DMS 273 treated with DMSO at 0.1 percent for 48 hours (cell line): ENCODE measurements around the gene GOLGA3.
"Not testable (repeated sequence)": the region's sequence is repeated elsewhere in the genome, so short reads cannot be mapped to it uniquely, and the experiment has no call there.

Experiments used
- DNase-seq: peaks from one replicate; lab custom pipeline; 2025; lab: John Stamatoyannopoulos, UW

The GOLGA3 gene

GRCh38 chr12:132812631-132813305 is 15.9 kb downstream of the GOLGA3 start:
- DNase-seq, result no peak

GRCh38 chr12:132809391-132809790 is 19.3 kb downstream of the GOLGA3 start:
- DNase-seq, result not testable (repeated sequence)

GRCh38 chr12:132807295-132808092 is 21.2 kb downstream of the GOLGA3 start:
- DNase-seq, result no peak

- DNase-seq, result no peak
Observed at GRCh38 chr12:132806857-132807256, 21.8 kb downstream of the GOLGA3 start.

- no peak for DNase-seq
Observed at GRCh38 chr12:132804426-132804861, 24.2 kb downstream of the GOLGA3 start.

GRCh38 chr12:132803888-132804287 is 24.8 kb downstream of the GOLGA3 start:
- DNase-seq, result no peak

GRCh38 chr12:132803125-132803524 is 25.5 kb downstream of the GOLGA3 start:
- no peak for DNase-seq

GRCh38 chr12:132801741-132802140 is 26.9 kb downstream of the GOLGA3 start:
- no peak for DNase-seq

GRCh38 chr12:132798836-132799235 is 29.8 kb downstream of the GOLGA3 start:
- no peak for DNase-seq

GRCh38 chr12:132797820-132798570 is 30.7 kb downstream of the GOLGA3 start:
- no peak for DNase-seq

- DNase-seq, result no peak
Observed at GRCh38 chr12:132795847-132796246, 32.8 kb downstream of the GOLGA3 start.

GRCh38 chr12:132791940-132792339 is 36.7 kb downstream of the GOLGA3 start:
- not testable (repeated sequence) for DNase-seq

- DNase-seq, result no peak
Observed at GRCh38 chr12:132789099-132789471, 39.6 kb downstream of the GOLGA3 start.

- DNase-seq, result no peak
Observed at GRCh38 chr12:132788375-132789098, 40.1 kb downstream of the GOLGA3 start.

- no peak for DNase-seq
Observed at GRCh38 chr12:132787877-132788276, 40.8 kb downstream of the GOLGA3 start.

- no peak for DNase-seq
Observed at GRCh38 chr12:132786192-132786591, 42.5 kb downstream of the GOLGA3 start.

- no peak for DNase-seq
Observed at GRCh38 chr12:132784580-132784979, 44.1 kb downstream of the GOLGA3 start.

GRCh38 chr12:132783917-132784531 is 44.6 kb downstream of the GOLGA3 start:
- no peak for DNase-seq

GRCh38 chr12:132781938-132782337 is 46.7 kb downstream of the GOLGA3 start:
- no peak for DNase-seq

GRCh38 chr12:132779781-132780353 is 48.8 kb downstream of the GOLGA3 start:
- DNase-seq, result no peak

GRCh38 chr12:132777614-132778013 is 51.1 kb downstream of the GOLGA3 start:
- no peak for DNase-seq
